ENCODE results near the gene LPP. TPM values are rescaled to one million over a fixed set of nuclear protein-coding genes. Genes with fewer than 3 reads are reported as not detected.

The LPP gene
- total RNA-seq, 1 donor from 2014 or later = 14.2 TPM

DNA sequence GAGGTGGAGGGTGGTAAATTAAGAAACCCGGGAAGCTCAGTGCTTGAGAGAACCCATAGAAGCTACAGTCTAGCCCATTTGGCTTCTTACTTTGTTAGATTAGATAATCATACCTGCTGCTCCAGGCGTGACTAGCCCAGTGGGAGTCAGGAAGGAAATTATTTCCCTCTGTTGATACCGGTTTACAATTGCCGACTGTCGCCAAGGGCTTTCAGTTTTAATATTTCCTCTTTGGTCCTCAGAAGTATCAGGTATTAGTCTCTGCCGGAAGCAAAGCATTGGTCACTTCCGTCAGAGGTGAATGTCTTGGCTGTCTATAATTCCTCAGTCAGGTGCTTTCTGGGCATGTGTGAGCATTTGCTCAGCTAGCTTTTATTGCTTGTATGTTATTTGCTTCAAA is 75.2 kb downstream of the LPP start:
- H3K36me3 ChIP-seq (ENCODE audit: control insufficient read depth, insufficient read depth, low read length) = no peaks in the 10 kb centered on the region
- TF ChIP-seq, protein P1, sequence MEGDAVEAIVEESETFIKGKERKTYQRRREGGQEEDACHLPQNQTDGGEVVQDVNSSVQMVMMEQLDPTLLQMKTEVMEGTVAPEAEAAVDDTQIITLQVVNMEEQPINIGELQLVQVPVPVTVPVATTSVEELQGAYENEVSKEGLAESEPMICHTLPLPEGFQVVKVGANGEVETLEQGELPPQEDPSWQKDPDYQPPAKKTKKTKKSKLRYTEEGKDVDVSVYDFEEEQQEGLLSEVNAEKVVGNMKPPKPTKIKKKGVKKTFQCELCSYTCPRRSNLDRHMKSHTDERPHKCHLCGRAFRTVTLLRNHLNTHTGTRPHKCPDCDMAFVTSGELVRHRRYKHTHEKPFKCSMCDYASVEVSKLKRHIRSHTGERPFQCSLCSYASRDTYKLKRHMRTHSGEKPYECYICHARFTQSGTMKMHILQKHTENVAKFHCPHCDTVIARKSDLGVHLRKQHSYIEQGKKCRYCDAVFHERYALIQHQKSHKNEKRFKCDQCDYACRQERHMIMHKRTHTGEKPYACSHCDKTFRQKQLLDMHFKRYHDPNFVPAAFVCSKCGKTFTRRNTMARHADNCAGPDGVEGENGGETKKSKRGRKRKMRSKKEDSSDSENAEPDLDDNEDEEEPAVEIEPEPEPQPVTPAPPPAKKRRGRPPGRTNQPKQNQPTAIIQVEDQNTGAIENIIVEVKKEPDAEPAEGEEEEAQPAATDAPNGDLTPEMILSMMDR (IDR thresholded peaks at IDR 0.05; ENCODE audit: insufficient read depth, low read length, severe bottlenecking) = no peak
- FAIRE-seq (no peak), DNase-seq (ENCODE audit: low read depth) (no peak)
- no peaks in the 10 kb centered on the region for H3K27me3 ChIP-seq (ENCODE audit: control insufficient read depth, insufficient read depth, low read length)
- no peak overlapping the region for H3K4me3 ChIP-seq (ENCODE audit: low read depth, low read length)

DNA sequence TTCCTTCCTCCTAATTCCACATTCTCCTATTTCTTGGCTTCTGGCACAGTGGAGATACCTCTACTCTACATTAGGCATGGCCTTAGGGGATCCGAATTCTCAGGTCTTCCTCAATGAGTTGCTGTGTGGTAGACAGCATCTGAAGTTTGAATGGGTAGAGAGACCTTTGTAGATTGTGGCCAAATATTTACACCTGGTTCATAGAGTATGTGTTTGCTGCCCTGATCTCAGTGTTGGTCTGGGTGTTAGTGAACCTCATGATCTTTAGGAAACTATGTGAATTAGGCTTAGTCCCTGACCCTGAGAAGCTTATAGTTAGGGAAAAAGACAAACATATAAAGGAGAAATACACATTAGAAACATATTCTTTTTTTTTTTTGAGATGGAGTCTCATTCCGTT is 75.8 kb downstream of the LPP start:
- H3K27me3 ChIP-seq (ENCODE audit: control insufficient read depth, insufficient read depth, low read length) = no peaks in the 10 kb centered on the region
- FAIRE-seq = no peak
- no peaks in the 10 kb centered on the region for H3K36me3 ChIP-seq (ENCODE audit: control insufficient read depth, insufficient read depth, low read length)

DNA sequence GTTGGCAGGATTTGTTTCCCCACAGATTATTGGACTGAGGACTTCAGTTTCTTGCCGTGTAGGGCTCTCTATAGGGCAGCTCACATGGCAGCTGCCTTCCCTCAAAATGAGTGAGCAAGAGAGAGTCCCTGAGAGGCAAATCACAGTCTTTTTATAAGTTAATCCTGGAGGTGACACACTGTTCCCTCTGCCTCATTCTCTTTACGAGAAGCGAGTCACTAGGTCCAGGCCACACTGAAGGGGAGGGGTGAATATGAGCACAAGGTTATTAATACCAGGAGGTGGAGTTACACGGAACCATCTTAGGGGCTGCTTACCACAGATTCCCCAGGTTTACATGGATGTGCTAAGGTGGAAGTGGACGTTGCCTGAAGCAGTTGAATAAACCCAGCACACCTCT is 77.0 kb downstream of the LPP start:
- H3K4me3 ChIP-seq (ENCODE audit: low read depth, low read length) = no peak overlapping the region
- FAIRE-seq = no peak
- H3K36me3 ChIP-seq (ENCODE audit: control insufficient read depth, insufficient read depth, low read length) = no peaks in the 10 kb centered on the region
- peak; percentile 54 for DNase-seq (ENCODE audit: low read depth)
- H3K27me3 ChIP-seq (ENCODE audit: control insufficient read depth, insufficient read depth, low read length) = no peaks in the 10 kb centered on the region
- TF ChIP-seq, protein P1 (IDR thresholded peaks at IDR 0.05; ENCODE audit: insufficient read depth, low read length, severe bottlenecking) = no peak

More for the DNA sequence above, 75.8 kb downstream of the LPP start:
- no peak for DNase-seq (ENCODE audit: low read depth)
- TF ChIP-seq, protein P1 (IDR thresholded peaks at IDR 0.05; ENCODE audit: insufficient read depth, low read length, severe bottlenecking) = no peak
- H3K4me3 ChIP-seq (ENCODE audit: low read depth, low read length) = no peak overlapping the region

DNA sequence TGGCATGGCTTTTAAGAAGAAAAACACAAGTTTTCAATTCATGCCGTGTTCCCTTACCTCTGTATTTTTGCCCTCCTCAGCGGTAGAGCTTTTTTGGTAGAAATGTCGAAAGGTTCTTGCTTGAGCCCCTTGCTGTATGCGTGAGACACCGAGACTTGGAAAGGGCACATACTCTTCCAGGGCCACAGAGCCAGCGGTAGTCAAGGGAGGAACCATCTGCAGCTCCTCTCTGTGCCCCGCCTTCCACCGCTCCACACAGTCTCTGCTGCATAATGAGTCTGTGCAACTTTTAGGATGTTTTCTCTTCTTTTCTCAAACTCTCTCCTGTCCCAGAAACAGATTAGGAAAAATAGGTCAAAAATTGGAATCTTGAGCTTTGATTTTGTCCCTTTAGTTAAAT is 77.5 kb downstream of the LPP start:
- TF ChIP-seq, protein P1 (IDR thresholded peaks at IDR 0.05; ENCODE audit: insufficient read depth, low read length, severe bottlenecking) = no peak
- Histone ChIP-seq H3K36me3 (ENCODE audit: control insufficient read depth, insufficient read depth, low read length) (no peaks in the 10 kb centered on the region), H3K4me3 (ENCODE audit: low read depth, low read length) (no peak overlapping the region), H3K27me3 (ENCODE audit: control insufficient read depth, insufficient read depth, low read length) (no peaks in the 10 kb centered on the region)
- FAIRE-seq (no peak), DNase-seq (ENCODE audit: low read depth) (no peak)

DNA sequence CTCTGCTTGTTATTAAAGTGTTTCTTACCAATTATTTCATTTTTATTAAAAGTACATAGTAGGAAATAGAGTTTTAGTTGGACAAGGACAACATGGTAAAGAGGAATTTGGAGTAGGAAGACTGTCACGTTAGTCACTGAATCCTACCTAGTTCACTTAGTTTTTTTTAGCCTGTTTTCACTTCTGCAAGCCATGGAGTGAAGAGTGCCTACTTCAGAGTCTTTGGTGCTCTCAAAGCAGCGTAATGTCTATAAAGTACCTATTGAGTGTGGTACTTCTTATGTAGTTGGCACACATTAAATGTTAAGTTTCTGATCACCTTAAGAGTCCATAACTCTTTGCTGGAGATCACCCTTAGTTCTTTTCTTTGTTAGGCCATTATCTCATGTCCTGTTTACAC is 78.7 kb downstream of the LPP start:
- Histone ChIP-seq H3K27me3 (ENCODE audit: control insufficient read depth, insufficient read depth, low read length) (no peaks in the 10 kb centered on the region), H3K36me3 (ENCODE audit: control insufficient read depth, insufficient read depth, low read length) (no peaks in the 10 kb centered on the region), H3K4me3 (ENCODE audit: low read depth, low read length) (no peak overlapping the region)
- FAIRE-seq = no peak
- TF ChIP-seq, protein P1 (IDR thresholded peaks at IDR 0.05; ENCODE audit: insufficient read depth, low read length, severe bottlenecking) = no peak
- DNase-seq (ENCODE audit: low read depth) = no peak

DNA sequence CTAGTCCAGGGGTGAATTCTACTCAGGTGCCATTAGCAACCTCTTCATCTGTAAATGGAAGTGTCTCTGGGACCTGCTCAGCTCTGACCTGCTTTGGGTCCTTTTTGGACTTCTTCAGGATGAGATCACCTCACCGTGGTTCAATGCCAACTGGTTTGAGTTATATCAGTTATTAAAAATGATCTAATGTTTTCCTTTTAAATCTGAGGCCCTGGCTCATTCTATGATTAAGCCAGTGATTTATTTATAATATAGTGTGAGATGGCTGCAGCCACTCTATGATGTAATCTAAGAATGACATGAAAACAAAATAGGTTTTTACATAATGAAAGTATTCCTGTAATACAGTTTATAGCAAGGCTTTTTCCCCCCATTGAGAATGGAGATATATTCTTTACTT is 79.4 kb downstream of the LPP start:
- Histone ChIP-seq H3K4me3 (ENCODE audit: low read depth, low read length) (no peak overlapping the region), H3K36me3 (ENCODE audit: control insufficient read depth, insufficient read depth, low read length) (no peaks in the 10 kb centered on the region), H3K27me3 (ENCODE audit: control insufficient read depth, insufficient read depth, low read length) (no peaks in the 10 kb centered on the region)
- TF ChIP-seq, protein P1 (IDR thresholded peaks at IDR 0.05; ENCODE audit: insufficient read depth, low read length, severe bottlenecking) = no peak
- DNase-seq (ENCODE audit: low read depth) (peak; percentile 21), FAIRE-seq (no peak)
